Choroid plexus epithelial cell (primary cell): ENCODE data around the gene ARHGEF26.
A peak's percentile ranks its signal among the peaks of the same experiment; 100 is the strongest.

Source experiments
- DNase-seq: peaks from one replicate; pipeline ENCODE4 v3.0.0-alpha.2; 2010; ENCODE audit warnings: low read depth
- H3K4me3 ChIP-seq: 2 replicates; pipeline ENCODE4 v1.5.1; 2011; ENCODE audit warnings: low read depth, mild to moderate bottlenecking, control low read depth, low read length, moderate library complexity
- CTCF ChIP-seq: conservative IDR thresholded peaks from 2 replicates; pipeline ENCODE4 v1.5.1; 2011; ENCODE audit warnings: low read depth, mild to moderate bottlenecking, control low read depth, inconsistent platforms, low read length, moderate library complexity

ARHGEF26 gene

GRCh38 chr3:154125378-154126030 lies 4.3 kb downstream of the ARHGEF26 start:
- no peak for TF ChIP-seq CTCF
- no peak for DNase-seq
- no peak overlapping the region for H3K4me3 ChIP-seq

GRCh38 chr3:154126651-154127050 lies 5.5 kb downstream of the ARHGEF26 start:
- no peak for DNase-seq
- H3K4me3 ChIP-seq = no peak overlapping the region
- no peak for TF ChIP-seq CTCF

- TF ChIP-seq CTCF = no peak
- H3K4me3 ChIP-seq = no peak overlapping the region
- no peak for DNase-seq
Observed at GRCh38 chr3:154129625-154130024, 8.4 kb downstream of the ARHGEF26 start.

GRCh38 chr3:154130540-154130939 lies 9.3 kb downstream of the ARHGEF26 start:
- no peak for TF ChIP-seq CTCF
- H3K4me3 ChIP-seq = no peak overlapping the region
- no peak for DNase-seq

GRCh38 chr3:154131830-154132229 lies 10.6 kb downstream of the ARHGEF26 start:
- no peak for TF ChIP-seq CTCF
- no peak overlapping the region for H3K4me3 ChIP-seq
- DNase-seq = no peak

- no peak overlapping the region for H3K4me3 ChIP-seq
- DNase-seq = peak; percentile 30
- no peak for TF ChIP-seq CTCF
Observed at GRCh38 chr3:154132777-154133375, 11.7 kb downstream of the ARHGEF26 start.
